GM12891 (cell line): ENCODE results near the gene PITRM1.

Experiments
- POLR2A ChIP-seq: IDR thresholded peaks from 2 replicates; pipeline ENCODE4 v1.6.1; 2011; ENCODE audit warnings: low read depth, low read length, control low read depth
- SPI1 ChIP-seq: IDR thresholded peaks from 2 replicates; pipeline ENCODE4 v1.6.1; 2011; ENCODE audit warnings: low read depth, low read length, control low read depth

GRCh38 chr10:3163879-3164278 lies 8.7 kb downstream of the PITRM1 start:
- no peak for TF ChIP-seq SPI1
- TF ChIP-seq POLR2A: no peak
